Activated CD4-positive, alpha-beta T cell treated with anti-CD3 and anti-CD28 coated beads, Interleukin-2, amount 50 U/mL, for 24 hours (primary cell): Measurements from ENCODE around the gene MORN3.
"Not testable (repeated sequence)": the region's sequence is repeated elsewhere in the genome, so short reads cannot be mapped to it uniquely, and the experiment has no call there.

Experiments
- DNase-seq, 2 donors: peaks; one replicate each; pipeline ENCODE4 v3.0.0-alpha.2; 2020; ENCODE audit warnings: low read depth in 1 of 2, low spot score in 1 of 2

Gene MORN3

DNA sequence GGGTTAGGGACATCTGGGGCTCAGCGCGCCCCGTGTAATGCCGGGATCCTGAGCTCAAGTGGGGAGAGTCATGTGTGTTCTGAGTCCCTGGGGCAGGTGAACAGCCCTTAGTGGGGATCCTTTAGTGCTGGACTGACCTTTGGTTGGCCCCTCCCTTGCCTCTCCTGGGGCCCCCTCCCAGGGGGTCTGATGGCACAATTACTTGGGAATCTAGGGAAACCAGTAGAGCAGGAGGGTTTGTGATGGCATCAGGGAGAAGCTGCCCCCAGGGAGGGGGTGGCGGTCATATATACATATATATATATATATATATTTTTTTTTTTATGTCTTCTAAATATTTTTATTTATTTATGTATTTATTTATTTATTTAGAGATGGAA lies at the start of gene MORN3:
Gene MORN3, minus strand, starts transcription at position 134 of the 380 bp plus-strand sequence. CDS start 171 bp downstream, outside the sequence.
- DNase-seq = no peak

GRCh38 chr12:121718653-121719239 lies 49.3 kb upstream of the MORN3 start:
- DNase-seq = no peak

DNA sequence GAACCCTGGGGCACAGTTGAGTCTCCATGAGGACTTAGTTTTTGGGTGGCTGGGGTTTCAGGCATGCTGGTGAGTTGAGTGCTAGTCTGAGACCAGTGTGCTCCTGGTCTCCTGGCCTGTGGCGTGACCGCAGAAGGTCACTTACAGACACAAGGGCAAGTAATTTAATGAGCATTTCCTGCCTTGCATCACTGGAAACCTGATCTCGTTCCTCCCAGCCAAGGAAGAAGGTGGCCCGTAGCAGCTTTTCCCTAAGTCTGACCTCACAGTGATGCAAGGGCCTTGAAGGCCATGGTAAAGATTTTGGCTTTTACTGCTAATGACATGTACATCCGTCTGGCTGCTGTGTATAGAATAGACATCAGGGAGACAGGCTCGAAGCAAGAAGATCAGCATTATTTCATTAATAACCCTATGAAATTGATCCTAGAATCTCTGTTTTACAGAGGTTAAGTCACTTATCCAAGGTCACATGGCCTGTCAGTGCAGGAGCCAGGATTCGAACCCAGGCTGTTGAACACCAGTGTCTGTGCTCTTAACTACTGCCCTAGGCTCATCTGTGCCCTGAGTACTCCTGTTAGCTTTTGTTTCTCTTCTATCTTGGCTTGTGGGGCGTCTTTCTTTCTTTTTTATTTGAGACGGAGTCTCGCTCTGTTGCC lies 47.7 kb upstream of the MORN3 start:
- no peak for DNase-seq

DNA sequence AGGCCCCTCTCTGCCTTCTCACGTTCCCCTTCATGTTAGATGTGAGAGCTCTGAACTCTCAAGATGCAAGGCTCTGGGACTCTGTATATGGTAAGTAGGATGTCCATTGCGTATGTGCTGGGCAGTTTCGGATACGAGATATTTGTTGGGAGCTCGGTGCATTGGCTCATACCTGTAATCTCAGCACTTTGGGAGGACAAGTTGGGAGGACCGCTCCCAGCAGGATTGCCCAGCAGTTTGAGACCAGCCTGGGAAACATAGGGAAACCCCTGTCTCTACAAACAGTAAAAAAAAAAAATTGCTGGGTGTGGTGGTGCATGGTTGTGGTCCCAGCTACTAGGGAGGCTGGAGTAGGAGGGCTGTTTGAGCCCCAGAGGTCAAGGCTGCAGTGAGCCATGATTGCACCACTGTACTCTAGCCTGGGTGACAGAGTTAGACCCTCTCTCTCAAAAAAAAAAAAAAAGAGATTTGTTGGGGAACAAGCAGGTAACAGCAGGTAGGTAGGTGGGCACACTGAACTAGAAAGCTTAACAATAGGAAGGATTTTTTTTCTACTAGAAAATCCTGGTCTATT lies 46.5 kb upstream of the MORN3 start:
- DNase-seq = no peak

GRCh38 chr12:121715055-121715454 lies 45.6 kb upstream of the MORN3 start:
- DNase-seq = not testable (repeated sequence)

DNA sequence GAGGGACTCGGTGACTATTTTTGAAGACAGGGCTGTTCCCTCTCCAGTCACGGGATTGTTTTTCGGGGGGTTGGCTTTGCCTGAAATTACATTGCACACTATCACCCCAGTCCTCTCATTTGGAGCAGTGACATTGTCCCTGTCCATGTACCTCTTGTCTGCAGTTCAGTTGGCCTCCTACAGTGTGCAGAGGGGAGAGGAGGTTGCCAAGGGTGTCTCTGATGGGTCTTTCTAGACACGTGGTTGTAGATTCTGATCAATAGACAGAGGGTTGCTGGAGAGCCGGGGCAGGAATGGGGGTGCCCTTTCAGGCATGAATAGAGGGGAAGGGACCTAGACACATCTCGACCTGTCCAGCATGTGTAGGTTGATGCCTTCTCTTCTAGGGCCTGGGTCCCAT lies 44.3 kb upstream of the MORN3 start:
- DNase-seq = no peak

DNA sequence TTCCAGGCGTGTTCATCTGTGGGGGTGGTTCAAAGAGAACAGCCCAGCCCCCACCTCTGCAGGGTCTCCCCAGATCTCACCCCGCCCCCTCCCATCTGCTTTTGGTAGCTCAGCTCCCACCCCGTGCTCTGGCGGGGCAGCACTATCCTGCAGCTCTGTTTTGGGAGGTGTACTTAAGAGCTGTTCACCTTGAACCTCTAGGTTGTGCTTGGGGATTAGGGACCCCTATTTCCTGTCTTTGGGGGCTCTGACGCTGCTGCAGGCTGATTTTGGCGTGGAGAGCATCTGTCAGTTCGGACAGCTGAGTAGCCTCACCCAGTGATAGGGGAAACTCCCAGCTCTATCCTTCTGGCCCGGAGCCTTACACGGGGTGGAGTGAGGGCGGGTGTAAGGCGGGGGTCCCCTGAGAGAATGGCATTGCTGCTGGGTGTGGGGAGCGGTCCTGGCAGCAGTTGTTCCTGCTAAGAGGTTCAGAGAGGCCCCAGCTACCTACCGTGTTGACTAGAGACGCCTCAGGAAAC lies 43.9 kb upstream of the MORN3 start:
- DNase-seq = no peak

DNA sequence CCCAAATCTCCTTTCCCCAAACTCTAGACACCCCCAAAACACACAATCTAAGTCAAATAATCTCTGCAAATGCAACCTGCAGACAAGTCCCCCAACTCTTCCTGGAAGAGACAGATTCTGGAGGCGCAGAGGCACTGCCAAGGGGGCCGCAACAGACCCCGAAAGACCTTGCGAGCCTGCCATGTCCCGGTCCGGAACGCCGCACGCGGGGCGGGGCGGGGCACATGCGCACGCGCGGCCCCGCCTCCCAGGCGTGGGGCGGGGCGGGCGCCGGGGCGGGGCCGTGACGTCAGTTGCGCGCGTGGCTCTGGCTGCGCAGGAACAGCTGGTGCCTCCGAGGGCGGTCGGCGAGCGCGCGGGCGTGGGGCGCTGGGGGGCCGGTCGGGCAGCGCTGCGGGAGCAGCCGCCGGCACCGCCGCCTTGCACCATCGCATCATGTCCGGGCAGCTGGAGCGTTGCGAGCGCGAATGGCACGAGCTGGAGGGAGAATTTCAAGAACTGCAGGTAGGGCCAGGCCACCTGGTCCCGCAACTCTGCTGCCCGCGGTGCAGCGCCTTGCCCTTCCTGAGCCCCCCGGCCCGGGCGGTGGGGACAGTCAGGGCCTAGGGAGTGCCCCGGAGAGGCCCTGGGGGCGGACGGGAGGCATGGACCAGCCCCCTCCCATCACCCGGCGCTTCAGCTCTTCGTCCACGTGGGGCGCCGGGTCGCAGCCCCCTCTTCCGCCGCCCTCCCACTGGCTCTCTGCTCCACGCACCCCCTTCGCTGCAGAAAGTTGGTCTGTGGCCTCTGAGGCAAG lies 43.2 kb upstream of the MORN3 start, which contains the start of gene TMEM120B:
Gene TMEM120B, plus strand, starts transcription at position 292 of the 796 bp plus-strand sequence. Its CDS starts 144 bp downstream, at position 436.
- peak; percentile 74 to 80 for DNase-seq

- no peak for DNase-seq
Observed at GRCh38 chr12:121712190-121712460, 42.7 kb upstream of the MORN3 start.

DNA sequence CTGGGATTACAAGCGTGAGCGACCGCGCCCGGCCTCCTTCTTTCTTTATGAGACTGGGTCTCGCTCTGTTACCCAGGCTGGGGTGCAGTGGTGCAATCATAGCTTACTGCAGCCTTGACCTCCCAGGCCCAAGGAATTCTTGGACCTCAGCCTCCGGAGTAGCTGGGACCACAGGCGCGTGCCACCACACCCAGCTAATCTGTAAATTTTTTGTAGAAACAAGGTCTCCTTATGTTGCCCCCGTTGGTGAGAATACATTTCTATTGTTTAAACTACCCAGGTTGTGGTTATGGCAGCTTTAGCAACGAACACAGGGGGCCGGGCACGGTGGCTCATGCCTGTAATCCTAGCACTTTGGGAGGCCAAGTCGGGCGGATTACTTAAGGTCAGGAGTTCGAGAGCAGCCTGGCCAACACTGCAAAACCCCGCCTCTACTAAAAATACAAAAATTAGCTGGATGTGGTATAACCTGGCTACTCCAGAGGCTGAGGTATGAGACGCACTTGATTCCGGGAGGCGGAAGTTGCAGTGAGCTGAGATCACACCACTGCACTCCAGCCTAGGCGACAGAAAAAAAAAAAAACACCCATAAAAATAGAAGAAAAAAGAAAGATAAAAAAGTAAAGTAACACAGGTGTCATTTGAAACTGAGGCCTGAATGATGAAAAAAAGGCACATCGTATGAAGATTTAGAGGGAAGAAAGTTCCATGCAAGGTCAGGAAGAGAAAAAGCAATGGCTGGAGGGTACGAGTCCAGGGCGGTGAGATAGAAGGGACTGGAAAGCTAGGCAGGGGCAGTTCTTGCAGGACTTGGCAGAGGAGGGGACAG lies 42.1 kb upstream of the MORN3 start:
- no peak for DNase-seq

DNA sequence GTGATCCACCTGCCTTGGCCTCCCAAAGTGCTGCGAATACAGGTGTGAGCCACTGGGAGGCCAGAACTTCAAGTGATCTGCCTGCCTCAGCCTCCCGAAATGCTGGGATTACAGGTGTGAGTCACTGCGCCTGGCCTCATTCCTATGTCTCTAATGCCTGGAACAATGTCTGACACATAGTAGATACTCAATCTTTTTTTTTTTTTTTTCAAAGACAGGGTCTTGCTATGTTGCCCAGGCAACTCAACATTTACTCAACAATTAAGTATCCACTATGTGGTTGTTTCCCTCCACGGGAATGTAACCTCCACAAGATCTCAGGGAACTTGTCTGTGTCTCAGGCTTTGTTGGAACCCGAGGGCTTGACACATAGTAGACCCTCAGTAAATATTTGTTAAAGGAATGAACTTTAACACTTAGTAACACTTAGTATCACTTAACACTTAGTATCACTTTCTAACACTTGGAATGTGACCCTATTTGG lies 40.1 kb upstream of the MORN3 start:
- DNase-seq = no peak

DNA sequence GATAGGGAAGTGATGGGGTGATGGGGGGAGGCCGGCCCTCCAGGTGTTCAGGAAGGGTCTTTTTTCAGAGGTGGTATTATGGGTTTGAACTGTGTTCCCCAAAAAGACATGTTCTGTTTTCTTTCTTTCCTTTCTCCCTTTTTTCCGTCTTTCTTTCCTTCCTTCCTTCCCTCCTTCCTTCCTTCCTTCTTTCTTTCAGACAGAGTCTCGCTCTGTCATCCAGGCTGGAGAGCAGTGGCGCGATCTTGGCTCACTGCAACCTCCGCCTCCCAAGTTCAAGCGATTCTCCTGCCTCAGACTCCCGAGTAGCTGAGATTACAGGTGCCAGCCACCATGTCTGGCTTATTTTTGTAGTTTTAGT lies 39.6 kb upstream of the MORN3 start:
- not testable (repeated sequence) for DNase-seq

DNA sequence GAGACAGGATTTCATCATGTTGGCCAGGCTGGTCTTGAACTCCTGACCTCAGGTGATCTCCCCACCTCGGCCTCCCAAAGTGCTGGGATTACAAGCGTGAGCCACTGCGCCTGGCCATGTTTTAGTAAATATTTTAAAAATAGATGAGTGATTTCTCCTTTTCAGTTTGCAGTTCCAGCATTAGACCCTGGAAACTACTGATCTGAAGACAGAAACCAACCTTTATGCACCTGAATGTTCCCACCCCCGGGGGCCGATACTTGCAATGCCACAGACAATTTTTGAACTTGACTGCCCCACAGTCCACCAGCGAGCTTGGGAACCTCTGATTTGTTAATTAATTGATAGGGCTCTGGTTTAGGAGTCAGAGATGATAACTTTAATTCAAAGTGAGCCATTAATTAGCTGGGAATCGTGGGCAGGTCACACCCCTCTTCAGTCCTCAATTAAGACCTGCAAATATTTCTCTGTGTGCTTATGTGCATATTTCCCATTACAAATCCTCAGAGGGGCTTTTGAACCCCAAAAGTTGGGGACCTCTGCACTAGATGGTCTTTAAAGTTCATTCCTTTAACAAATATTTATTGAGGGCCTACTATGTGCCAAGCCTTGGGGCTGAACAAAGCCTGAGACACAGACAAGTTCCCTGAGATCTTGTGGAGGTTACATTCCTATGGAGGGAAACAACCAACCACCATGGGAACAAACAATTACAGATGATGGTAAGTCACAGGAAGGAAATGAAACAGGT lies 39.0 kb upstream of the MORN3 start:
- no peak for DNase-seq

- DNase-seq = no peak
Observed at GRCh38 chr12:121705514-121705913, 36.1 kb upstream of the MORN3 start.

DNA sequence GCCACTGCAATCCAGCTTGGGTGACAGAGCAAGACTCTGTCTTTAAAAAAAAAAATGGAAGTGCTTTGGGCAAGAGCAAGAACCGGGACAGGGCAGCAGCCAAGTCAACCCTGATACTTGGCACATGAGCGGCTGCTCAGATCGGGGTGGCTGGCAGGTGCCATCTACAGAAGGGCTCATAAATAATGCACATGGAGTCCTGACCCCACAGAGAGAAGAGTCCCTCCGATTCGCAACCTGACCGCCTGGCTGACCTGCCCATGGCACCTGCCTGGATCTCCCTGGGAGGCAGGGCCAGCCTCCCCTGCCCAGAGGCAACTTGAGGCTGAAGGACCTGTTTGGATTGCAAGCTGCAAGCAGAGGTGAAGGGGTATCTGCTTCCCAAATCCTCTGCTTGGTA lies 33.5 kb upstream of the MORN3 start:
- DNase-seq = no peak

GRCh38 chr12:121701667-121702277 lies 32.3 kb upstream of the MORN3 start:
- no peak for DNase-seq

GRCh38 chr12:121697861-121698260 lies 28.4 kb upstream of the MORN3 start:
- DNase-seq = not testable (repeated sequence)

DNA sequence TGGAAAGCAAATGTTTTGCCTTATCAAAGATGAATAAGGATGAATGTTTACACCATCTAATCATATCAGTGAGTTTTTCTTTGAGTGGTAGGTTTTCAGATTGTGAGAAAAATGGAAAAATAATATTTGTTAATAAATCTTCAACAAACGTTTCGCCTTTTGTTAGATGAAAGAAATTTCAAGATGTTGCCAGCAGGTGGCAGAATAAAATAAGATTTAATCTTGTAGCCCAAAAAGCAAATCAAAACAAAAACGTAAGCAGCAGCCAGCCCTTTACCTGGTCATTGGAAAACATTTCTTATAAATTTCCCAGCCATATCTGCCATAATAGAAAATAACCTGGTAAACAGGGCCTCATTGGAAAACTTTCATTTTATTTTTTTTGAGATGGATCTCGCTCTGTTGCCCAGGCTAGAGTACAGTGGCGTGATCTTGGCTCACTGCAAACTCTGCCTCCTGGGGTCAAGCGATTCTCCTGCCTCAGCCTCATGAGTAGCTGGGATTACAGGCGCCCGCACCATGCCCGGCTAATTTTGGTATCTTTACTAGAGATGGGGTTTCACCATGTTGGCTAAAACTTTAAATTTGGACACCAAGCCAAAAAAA lies 27.7 kb upstream of the MORN3 start:
- DNase-seq = peak in 1 of 2 donors; percentile 45

DNA sequence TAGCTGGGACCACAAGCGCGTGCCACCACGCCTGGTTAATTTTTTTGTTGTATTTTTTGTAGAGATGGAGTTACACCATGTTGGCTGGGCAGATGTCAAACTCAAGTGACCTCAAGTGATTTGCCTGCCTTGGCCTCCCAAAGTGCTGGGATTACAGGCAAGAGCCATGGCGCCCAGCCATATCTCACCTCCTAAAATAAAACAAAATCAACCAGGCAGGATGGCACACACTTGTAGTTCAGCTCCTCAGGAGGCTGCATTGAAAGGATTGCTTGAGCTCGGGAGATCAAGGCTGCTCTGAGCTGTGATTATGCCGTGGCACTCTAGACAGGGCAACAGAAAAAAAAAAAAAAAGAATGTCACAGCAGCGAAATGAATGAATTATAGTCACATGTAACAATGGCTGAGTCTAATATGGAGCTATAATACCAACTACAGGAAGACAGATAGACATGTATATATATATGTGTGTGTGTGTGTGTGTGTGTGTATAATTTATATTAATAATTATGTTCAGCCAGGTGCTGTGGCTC lies 23.8 kb upstream of the MORN3 start:
- DNase-seq = no peak
